HL-60 (cell line): Measurements from ENCODE around the gene MLC1.

Experiments used
- DNase-seq, 2 experiments: peaks; one replicate each; pipeline ENCODE4 v3.0.0-alpha.2; 2010 to 2020; ENCODE audit warnings: low read depth in 1 of 2, low spot score in 1 of 2
- H3K27ac ChIP-seq: fragments of 250-450 bp; sonication (Bioruptor Pico); replicated peaks from 2 replicates; pipeline ENCODE4 v1.5.1; 2020; ENCODE audit warnings: mild to moderate bottlenecking, moderate library complexity
- H3K27me3 ChIP-seq: fragments of 250-450 bp; sonication (Bioruptor Pico); 2 replicates; pipeline ENCODE4 v1.5.1; 2021; ENCODE audit warnings: mild to moderate bottlenecking, moderate library complexity; ENCODE audit not compliant: insufficient read depth, poor library complexity, severe bottlenecking
- H3K4me3 ChIP-seq: replicated peaks from 2 replicates; pipeline ENCODE4 v1.5.1; 2011; ENCODE audit warnings: mild to moderate bottlenecking, control low read depth, low read length; ENCODE audit not compliant: insufficient read depth
- GABPA ChIP-seq: IDR thresholded peaks from 2 replicates; pipeline ENCODE4 v1.6.1; 2012; ENCODE audit warnings: low read depth
- POLR2AphosphoS5 ChIP-seq: IDR thresholded peaks from 2 replicates; pipeline ENCODE4 v1.6.1; 2012; ENCODE audit warnings: low read depth
- REST ChIP-seq: IDR thresholded peaks from 2 replicates; pipeline ENCODE4 v1.6.1; 2012; ENCODE audit warnings: low read depth; ENCODE audit not compliant: insufficient replicate concordance
- SPI1 ChIP-seq: IDR thresholded peaks from 2 replicates; pipeline ENCODE4 v1.6.1; 2012; ENCODE audit warnings: low read depth, mild to moderate bottlenecking, borderline replicate concordance
- TF ChIP-seq, protein P1 (sequence below): IDR thresholded peaks from one replicate; pipeline ENCODE4 v1.5.1; 2011; ENCODE audit warnings: low read length, control low read depth, inconsistent platforms; ENCODE audit not compliant: insufficient read depth

Gene MLC1

DNA sequence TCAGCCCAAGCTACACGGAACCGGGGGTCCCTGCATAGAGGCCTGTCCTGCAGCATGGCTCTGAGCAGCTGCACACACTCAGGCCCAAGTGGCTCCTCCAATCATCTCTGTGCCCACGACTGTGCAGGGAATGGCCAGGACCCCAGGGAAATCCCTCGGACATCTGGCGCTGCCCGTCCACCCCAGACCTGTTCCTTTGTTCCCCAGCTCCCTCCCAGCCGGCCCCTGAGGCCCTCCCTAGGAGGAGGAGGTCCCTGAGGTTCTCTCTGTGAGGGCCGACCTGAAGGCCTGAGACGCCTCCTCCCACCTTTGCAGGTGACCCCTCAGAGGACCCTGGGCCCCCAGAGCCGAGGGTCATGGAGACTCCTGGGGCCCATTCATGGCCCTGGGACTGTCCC is 1.1 kb downstream of the MLC1 start:
- Histone ChIP-seq H3K27me3 (no peaks in the 10 kb centered on the region), H3K27ac (no peak overlapping the region), H3K4me3 (peak overlapping the region; percentile 40)
- TF ChIP-seq GABPA, result no peak
- no peak for TF ChIP-seq POLR2AphosphoS5
- TF ChIP-seq REST, result no peak
- TF ChIP-seq SPI1, result no peak
- DNase-seq, result no peak

DNA sequence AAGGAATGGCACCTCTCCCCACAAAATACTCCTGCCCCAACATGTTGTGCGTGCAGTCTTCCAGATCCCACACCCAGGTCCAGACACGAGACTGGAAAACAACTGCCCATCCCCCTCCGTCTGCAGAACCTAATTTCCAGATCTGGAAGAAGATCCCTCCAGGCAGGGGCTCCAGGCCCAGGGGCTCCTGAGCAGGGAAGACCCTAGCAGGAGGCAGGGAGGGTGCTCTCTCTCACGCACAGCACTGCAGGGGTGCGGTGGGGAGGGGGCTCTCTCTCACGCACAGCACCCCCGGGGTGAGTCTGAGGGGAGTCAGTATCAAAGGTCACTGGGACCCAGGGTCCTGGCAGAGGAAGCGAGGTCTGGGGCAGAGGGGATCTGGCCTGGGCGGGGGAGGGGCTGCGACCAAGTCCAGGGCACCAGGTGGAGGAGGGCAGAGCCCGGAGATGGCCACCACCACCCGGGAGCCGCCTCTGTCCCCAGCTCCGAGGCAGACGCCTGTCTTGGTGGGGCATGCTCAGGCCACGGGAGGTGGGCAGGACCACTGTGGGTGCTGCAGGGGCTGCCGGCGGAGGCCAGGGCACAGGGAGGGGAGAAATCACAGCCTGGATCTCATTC is 1.7 kb downstream of the MLC1 start:
- TF ChIP-seq POLR2AphosphoS5 (no peak), SPI1 (no peak), GABPA (no peak)
- TF ChIP-seq, protein P1, sequence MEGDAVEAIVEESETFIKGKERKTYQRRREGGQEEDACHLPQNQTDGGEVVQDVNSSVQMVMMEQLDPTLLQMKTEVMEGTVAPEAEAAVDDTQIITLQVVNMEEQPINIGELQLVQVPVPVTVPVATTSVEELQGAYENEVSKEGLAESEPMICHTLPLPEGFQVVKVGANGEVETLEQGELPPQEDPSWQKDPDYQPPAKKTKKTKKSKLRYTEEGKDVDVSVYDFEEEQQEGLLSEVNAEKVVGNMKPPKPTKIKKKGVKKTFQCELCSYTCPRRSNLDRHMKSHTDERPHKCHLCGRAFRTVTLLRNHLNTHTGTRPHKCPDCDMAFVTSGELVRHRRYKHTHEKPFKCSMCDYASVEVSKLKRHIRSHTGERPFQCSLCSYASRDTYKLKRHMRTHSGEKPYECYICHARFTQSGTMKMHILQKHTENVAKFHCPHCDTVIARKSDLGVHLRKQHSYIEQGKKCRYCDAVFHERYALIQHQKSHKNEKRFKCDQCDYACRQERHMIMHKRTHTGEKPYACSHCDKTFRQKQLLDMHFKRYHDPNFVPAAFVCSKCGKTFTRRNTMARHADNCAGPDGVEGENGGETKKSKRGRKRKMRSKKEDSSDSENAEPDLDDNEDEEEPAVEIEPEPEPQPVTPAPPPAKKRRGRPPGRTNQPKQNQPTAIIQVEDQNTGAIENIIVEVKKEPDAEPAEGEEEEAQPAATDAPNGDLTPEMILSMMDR, result no peak
- Histone ChIP-seq H3K27me3 (no peaks in the 10 kb centered on the region), H3K27ac (no peak overlapping the region), H3K4me3 (peak overlapping the region; percentile 40)
- no peak for DNase-seq

GRCh38 chr22:50082961-50083461 is 2.2 kb downstream of the MLC1 start:
- H3K4me3 ChIP-seq, result peak overlapping the region; percentile 40
- H3K27me3 ChIP-seq, result no peaks in the 10 kb centered on the region
- no peak overlapping the region for H3K27ac ChIP-seq

More at GRCh38 chr22:50082961-50083461, 2.2 kb downstream of the MLC1 start:
- TF ChIP-seq REST (no peak), POLR2AphosphoS5 (no peak), SPI1 (no peak), GABPA (no peak)
- TF ChIP-seq, protein P1, result no peak
- peak in 1 of 2 experiments; percentile 23 for DNase-seq
